HepG2 (cell line): ENCODE results near the gene HOXC12. TPM values are rescaled to one million over a fixed set of nuclear protein-coding genes. Genes with fewer than 3 reads are reported as not detected.

Experiments used
- ATAC-seq: fragments of 200-7000 bp; cut with Tn5 transposase; 3 replicates; pipeline ENCODE4 v1.9.1; 2020; ENCODE audit warnings: mild to moderate bottlenecking, moderate library complexity
- BruUV-seq: library from RNA; stranded (reverse); fragments of 400-500 nt; replicated peaks from 2 replicates; lab custom pipeline; 2021; lab: Mats Ljungman, UMichigan
- CTCF ChIA-PET: fragments of 300-600 bp; formaldehyde crosslinking; extraction: SDS; loops from one replicate; lab custom pipeline; 2021; ENCODE audit warnings: low total read pairs, inconsistent platforms, low intra/inter-chr PET ratio; lab: Yijun Ruan, JAX
- POLR2A ChIA-PET: fragments of 350-600 bp; sonication (Branson Sonifier 250); formaldehyde crosslinking; loops from one replicate; lab custom pipeline; 2020; ENCODE audit warnings: antibody characterized with exemption, inconsistent platforms; lab: Yijun Ruan, JAX
- DNase-seq: peaks from one replicate; pipeline ENCODE4 v3.0.0-alpha.2; 2015; ENCODE audit warnings: low spot score
- FAIRE-seq: peaks from 3 replicates; lab custom pipeline; 2011; peaks lifted over from hg19 to GRCh38; lab: Jason Lieb, UNC
- H2AFZ ChIP-seq: one replicate; pipeline ENCODE4 v1.6.1; 2011; ENCODE audit warnings: low read length, inconsistent platforms
- H3K27ac ChIP-seq: fragments of 300-600 bp; 3 replicates; pipeline ENCODE4 v1.8.0; 2011; ENCODE audit warnings: mixed run types, mild to moderate bottlenecking, mixed read lengths, low read length, inconsistent platforms; ENCODE audit not compliant: insufficient read depth; ENCODE audit errors: extremely low read length
- H3K27me3 ChIP-seq, 2 experiments: fragments of 200-600 bp in 1 of 2; 2 replicates in 1 of 2; 3 replicates in 1 of 2; pipeline versions ENCODE4 v1.6.0 to v1.8.0; 2011; ENCODE audit warnings: low read length in 2 of 2, mild to moderate bottlenecking in 2 of 2, moderate library complexity in 2 of 2, inconsistent platforms in 1 of 2; ENCODE audit not compliant: insufficient read depth in 2 of 2, control insufficient read depth in 1 of 2
- H3K36me3 ChIP-seq, 2 experiments: fragments of 200-600 bp in 1 of 2; replicated peaks in 1 of 2; 2 replicates in 1 of 2; 3 replicates in 1 of 2; pipeline versions ENCODE4 v1.5.1 to v1.8.0; 2011; ENCODE audit warnings: low read length in 2 of 2, inconsistent platforms in 1 of 2; ENCODE audit not compliant: insufficient read depth in 2 of 2, control insufficient read depth in 1 of 2
- H3K4me1 ChIP-seq: 2 replicates; pipeline ENCODE4 v1.5.1; 2012; ENCODE audit warnings: low read length, inconsistent platforms; ENCODE audit not compliant: insufficient read depth
- H3K4me2 ChIP-seq: 2 replicates; pipeline ENCODE4 v1.6.0; 2011; ENCODE audit warnings: low read depth, low read length, inconsistent platforms
- H3K4me3 ChIP-seq, 3 experiments: fragments of 200-600 bp in 1 of 3; sonication (generic), shearing (Covaris generic) in 1 of 3; replicated peaks in 1 of 3; 2 replicates each; pipeline ENCODE4 v1.5.1; 2011 to 2016; ENCODE audit warnings: low read length in 3 of 3, inconsistent platforms in 2 of 3, low read depth in 2 of 3, mild to moderate bottlenecking in 2 of 3, control low read depth in 1 of 3, mixed read lengths in 1 of 3; ENCODE audit not compliant: insufficient read depth in 1 of 3
- H3K79me2 ChIP-seq: one replicate; pipeline ENCODE4 v1.6.1; 2011; ENCODE audit warnings: low read length, inconsistent platforms; ENCODE audit not compliant: insufficient read depth
- H3K9ac ChIP-seq: 2 replicates; pipeline ENCODE4 v1.6.0; 2011; ENCODE audit warnings: mild to moderate bottlenecking, low read depth, low read length, inconsistent platforms; ENCODE audit not compliant: insufficient read depth
- H3K9me3 ChIP-seq: 2 replicates; pipeline ENCODE4 v1.5.1; 2012; ENCODE audit warnings: mild to moderate bottlenecking, low read length
- H4K20me1 ChIP-seq: 2 replicates; pipeline ENCODE4 v1.6.0; 2011; ENCODE audit warnings: inconsistent platforms, mild to moderate bottlenecking, low read length, moderate library complexity; ENCODE audit not compliant: insufficient read depth
- ASH2L ChIP-seq: fragments of 300-600, 200-600 bp; sonication (generic); IDR thresholded peaks from 2 replicates; pipeline ENCODE4 v1.7.0; 2017; ENCODE audit warnings: low read depth, mild to moderate bottlenecking, moderate library complexity, mixed read lengths, low read length; ENCODE audit not compliant: insufficient read length
- CREBL2 ChIP-seq: sonication (generic); formaldehyde crosslinking; IDR thresholded peaks from 2 replicates; pipeline ENCODE4 v1.8.1; 2023; ENCODE audit warnings: missing genetic modification reagents, mild to moderate bottlenecking, borderline replicate concordance
- FOXC1 ChIP-seq: sonication (generic); formaldehyde crosslinking; IDR thresholded peaks from 2 replicates; pipeline ENCODE4 v1.8.0; 2022; ENCODE audit warnings: mild to moderate bottlenecking, missing genetic modification reagents, borderline replicate concordance
- GPN1 ChIP-seq: sonication (generic); formaldehyde crosslinking; IDR thresholded peaks from 2 replicates; pipeline ENCODE4 v1.5.1; 2020; ENCODE audit warnings: missing genetic modification reagents, borderline replicate concordance
- HCFC1 ChIP-seq: fragments of 150-350 bp; IDR thresholded peaks from 2 replicates; pipeline ENCODE4 v1.6.1; 2014; ENCODE audit warnings: low read depth, low read length
- HOXA7 ChIP-seq: sonication (generic); formaldehyde crosslinking; IDR thresholded peaks from 2 replicates; pipeline ENCODE4 v1.8.1; 2022; ENCODE audit warnings: mild to moderate bottlenecking, missing genetic modification reagents, moderate library complexity
- MBD4 ChIP-seq: IDR thresholded peaks from 2 replicates; pipeline ENCODE4 v1.6.1; 2012; ENCODE audit warnings: low read length, inconsistent platforms, borderline replicate concordance
- TAF1 ChIP-seq: sonication (generic); formaldehyde crosslinking; IDR thresholded peaks from 2 replicates; pipeline ENCODE4 v1.4.0; 2020; ENCODE audit warnings: missing genetic modification reagents
- TFAP4 ChIP-seq: sonication (generic); IDR thresholded peaks from 2 replicates; pipeline ENCODE4 v1.6.1; 2016; ENCODE audit warnings: low read depth, borderline replicate concordance
- ZNF331 ChIP-seq: sonication (generic); formaldehyde crosslinking; IDR thresholded peaks from 2 replicates; pipeline ENCODE4 v1.4.0; 2020; ENCODE audit warnings: missing genetic modification reagents
- ZNF34 ChIP-seq: sonication (generic); formaldehyde crosslinking; IDR thresholded peaks from 2 replicates; pipeline ENCODE4 v1.4.0; 2020; ENCODE audit warnings: mild to moderate bottlenecking, missing genetic modification reagents, borderline replicate concordance
- WGBS: methylation state at CpG from one replicate; pipeline ENCODE4 v1.1.6; 2017; ENCODE audit warnings: low lambda C conversion rate; 5-methylcytosine and 5-hydroxymethylcytosine counted together
- in situ Hi-C: cut with HindIII; loops from 2 replicates; pipeline ENCODE4 v1.10.0; 2017; ENCODE audit warnings: low pct_unique_long_range_greater_than_20kb; ENCODE audit not compliant: extremely low pct_ligation_motif_present
- intact Hi-C: fragments of 100-400 bp; cut with micrococcal nuclease; formaldehyde crosslinking; loops from one replicate; pipeline ENCODE4 v1.10.0; 2022; ENCODE audit not compliant: unreplicated experiment
- polyA plus RNA-seq, 8 experiments: library from polyadenylated mRNA; depleted of rRNA in 3 of 8; stranded (reverse) in 7 of 8; unstranded in 1 of 8; fragments of >200 nt; fragmentation: Illumina TruSeq in 4 of 8; extraction: Trizol in 4 of 8; gene quantifications; 2 replicates each; pipeline versions ENCODE4 v1.2.1 to v1.2.3, GENCODE V29; 2011 to 2016; ENCODE audit warnings: low read depth in 4 of 8, missing spikeins in 1 of 8, mixed read lengths in 1 of 8; ENCODE audit not compliant: insufficient read depth in 1 of 8
- total RNA-seq, 5 experiments: library from RNA; depleted of rRNA; stranded (reverse); fragments of >200 nt; fragmentation: Illumina TruSeq; extraction: Trizol; gene quantifications; 2 replicates each; pipeline ENCODE4 v1.2.3, GENCODE V29; 2016; ENCODE audit warnings: low read depth in 1 of 5
- TF ChIP-seq, protein P1 (sequence below): sonication (generic); formaldehyde crosslinking; IDR thresholded peaks from 2 replicates; pipeline ENCODE4 v1.5.1; 2020; ENCODE audit warnings: mild to moderate bottlenecking, moderate library complexity, missing genetic modification reagents
- TF ChIP-seq, protein P2 (sequence below): sonication (generic); formaldehyde crosslinking; IDR thresholded peaks from 2 replicates; pipeline ENCODE4 v1.9.0; 2021; ENCODE audit warnings: missing genetic modification reagents, mild to moderate bottlenecking, borderline replicate concordance

The HOXC12 gene
- total and polyA plus RNA-seq, 2 of the 13 experiments (the other 11 are each of a cell fraction or from before 2014, with no cell fraction given), result not detected

- POLR2A ChIA-PET, result no interaction called here
- TF ChIP-seq ZNF331 (CRISPR knock-in tag), result no peak
- no peak for TF ChIP-seq GPN1
- TF ChIP-seq ZNF34, result no peak
- no peak for TF ChIP-seq HCFC1
- TF ChIP-seq TAF1 (CRISPR knock-in tag), result no peak
- no peak for TF ChIP-seq ASH2L
- TF ChIP-seq HOXA7 (CRISPR knock-in tag), result no peak
- TF ChIP-seq MBD4, result no peak
- TF ChIP-seq TFAP4, result no peak
- TF ChIP-seq, protein P1, sequence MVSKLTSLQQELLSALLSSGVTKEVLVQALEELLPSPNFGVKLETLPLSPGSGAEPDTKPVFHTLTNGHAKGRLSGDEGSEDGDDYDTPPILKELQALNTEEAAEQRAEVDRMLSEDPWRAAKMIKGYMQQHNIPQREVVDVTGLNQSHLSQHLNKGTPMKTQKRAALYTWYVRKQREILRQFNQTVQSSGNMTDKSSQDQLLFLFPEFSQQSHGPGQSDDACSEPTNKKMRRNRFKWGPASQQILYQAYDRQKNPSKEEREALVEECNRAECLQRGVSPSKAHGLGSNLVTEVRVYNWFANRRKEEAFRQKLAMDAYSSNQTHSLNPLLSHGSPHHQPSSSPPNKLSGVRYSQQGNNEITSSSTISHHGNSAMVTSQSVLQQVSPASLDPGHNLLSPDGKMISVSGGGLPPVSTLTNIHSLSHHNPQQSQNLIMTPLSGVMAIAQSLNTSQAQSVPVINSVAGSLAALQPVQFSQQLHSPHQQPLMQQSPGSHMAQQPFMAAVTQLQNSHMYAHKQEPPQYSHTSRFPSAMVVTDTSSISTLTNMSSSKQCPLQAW (CRISPR knock-in tag), result no peak
- TF ChIP-seq FOXC1 (CRISPR knock-in tag), result no peak
- TF ChIP-seq CREBL2, result no peak
- TF ChIP-seq, protein P2, sequence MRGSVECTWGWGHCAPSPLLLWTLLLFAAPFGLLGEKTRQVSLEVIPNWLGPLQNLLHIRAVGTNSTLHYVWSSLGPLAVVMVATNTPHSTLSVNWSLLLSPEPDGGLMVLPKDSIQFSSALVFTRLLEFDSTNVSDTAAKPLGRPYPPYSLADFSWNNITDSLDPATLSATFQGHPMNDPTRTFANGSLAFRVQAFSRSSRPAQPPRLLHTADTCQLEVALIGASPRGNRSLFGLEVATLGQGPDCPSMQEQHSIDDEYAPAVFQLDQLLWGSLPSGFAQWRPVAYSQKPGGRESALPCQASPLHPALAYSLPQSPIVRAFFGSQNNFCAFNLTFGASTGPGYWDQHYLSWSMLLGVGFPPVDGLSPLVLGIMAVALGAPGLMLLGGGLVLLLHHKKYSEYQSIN, result no peak
- Histone ChIP-seq H3K79me2 (no peaks in the 10 kb centered on the region), H3K27me3 (peaks cover 16 to 86% of the 10 kb centered on the region in 2 experiments; a peak in 4 of 5 replicates), H3K4me1 (peaks cover 27% of the 10 kb centered on the region), H3K9ac (no peak overlapping the region), H3K4me3 (no peak overlapping the region), H3K4me2 (peak overlapping the region; percentile 80; the same call in 1 of the 2 replicates), H3K9me3 (no peaks in the 10 kb centered on the region), H2AFZ (no peak overlapping the region), H3K27ac (no peak overlapping the region), H3K36me3 (no peaks in the 10 kb centered on the region), H4K20me1 (no peaks in the 10 kb centered on the region)
- FAIRE-seq (no peak), ATAC-seq (no peak), DNase-seq (no peak)
- CTCF ChIA-PET, result no interaction called here
- intact Hi-C loops, result loop anchor here (10.0 kb wide), 1 partner anchor 363 kb away; the partner anchor contains the start of gene GPR84
- 47% methylated on average over 8 of the region's 8 CpGs for WGBS
- BruUV-seq, result no TSS peak
- in situ Hi-C loops, result no loop called here
Observed at GRCh38 chr12:54001283-54002187, 46.8 kb downstream of the HOXC12 start.
